DND-41 (cell line): ENCODE data around the gene FBXO46.

Source experiments
- CTCF ChIP-seq: IDR thresholded peaks from 2 replicates; pipeline ENCODE4 v1.5.1; 2012; ENCODE audit warnings: borderline replicate concordance, low read length, moderate library complexity, mild to moderate bottlenecking; ENCODE audit not compliant: poor library complexity, severe bottlenecking; ENCODE audit errors: extremely low read depth
- EZH2 ChIP-seq: IDR thresholded peaks from 3 replicates; pipeline ENCODE4 v1.6.1; 2012; ENCODE audit warnings: borderline replicate concordance, low read depth, mild to moderate bottlenecking, moderate library complexity, low read length, inconsistent platforms; ENCODE audit not compliant: severe bottlenecking

- TF ChIP-seq CTCF, result no peak
- no peak for TF ChIP-seq EZH2
These were observed 44.1 kb upstream of the FBXO46 start for GRCh38 chr19:45774765-45775164.
